HepG2 (cell line): Measurements from ENCODE around the gene PHF14. TPM values are rescaled to one million over a fixed set of nuclear protein-coding genes. Genes with fewer than 3 reads are reported as not detected.

ENCODE experiments used
- ADNP ChIP-seq: sonication (generic); formaldehyde crosslinking; IDR thresholded peaks from 2 replicates; pipeline ENCODE4 v1.4.0; 2020; ENCODE audit warnings: missing genetic modification reagents
- CBX5 ChIP-seq: sonication (generic); formaldehyde crosslinking; IDR thresholded peaks from 2 replicates; pipeline ENCODE4 v1.4.0; 2020; ENCODE audit warnings: missing genetic modification reagents, borderline replicate concordance
- GATA4 ChIP-seq: sonication (generic); IDR thresholded peaks from 2 replicates; pipeline ENCODE4 v1.6.1; 2016; ENCODE audit warnings: antibody characterized with exemption, low read depth, borderline replicate concordance
- NFKB2 ChIP-seq: sonication (generic); formaldehyde crosslinking; IDR thresholded peaks from 2 replicates; pipeline ENCODE4 v1.4.0; 2020; ENCODE audit warnings: missing genetic modification reagents, borderline replicate concordance
- TRIM24 ChIP-seq: sonication (generic); formaldehyde crosslinking; IDR thresholded peaks from 2 replicates; pipeline ENCODE4 v1.8.0; 2022; ENCODE audit warnings: mild to moderate bottlenecking, missing genetic modification reagents
- TSC22D2 ChIP-seq: sonication (generic); formaldehyde crosslinking; IDR thresholded peaks from 2 replicates; pipeline ENCODE4 v1.5.1; 2020; ENCODE audit warnings: missing genetic modification reagents, mild to moderate bottlenecking, borderline replicate concordance
- ZFAT ChIP-seq: sonication (generic); formaldehyde crosslinking; conservative IDR thresholded peaks from 2 replicates; pipeline ENCODE4 v1.8.1; 2023; ENCODE audit warnings: missing genetic modification reagents, inconsistent platforms
- ZFP90 ChIP-seq: sonication (generic); formaldehyde crosslinking; IDR thresholded peaks from 2 replicates; pipeline ENCODE4 v1.8.0; 2022; ENCODE audit warnings: missing genetic modification reagents, mild to moderate bottlenecking, inconsistent platforms, borderline replicate concordance
- ZNF660 ChIP-seq: sonication (generic); formaldehyde crosslinking; IDR thresholded peaks from 2 replicates; pipeline ENCODE4 v1.5.1; 2020; ENCODE audit warnings: mild to moderate bottlenecking, low read depth, missing genetic modification reagents, borderline replicate concordance
- polyA plus RNA-seq, 8 experiments: library from polyadenylated mRNA; depleted of rRNA in 3 of 8; stranded (reverse) in 7 of 8; unstranded in 1 of 8; fragments of >200 nt; fragmentation: Illumina TruSeq in 4 of 8; extraction: Trizol in 4 of 8; gene quantifications; 2 replicates each; pipeline versions ENCODE4 v1.2.1 to v1.2.3, GENCODE V29; 2011 to 2016; ENCODE audit warnings: low read depth in 4 of 8, missing spikeins in 1 of 8, mixed read lengths in 1 of 8; ENCODE audit not compliant: insufficient read depth in 1 of 8
- total RNA-seq, 5 experiments: library from RNA; depleted of rRNA; stranded (reverse); fragments of >200 nt; fragmentation: Illumina TruSeq; extraction: Trizol; gene quantifications; 2 replicates each; pipeline ENCODE4 v1.2.3, GENCODE V29; 2016; ENCODE audit warnings: low read depth in 1 of 5
- TF ChIP-seq, protein P1 (sequence below): sonication (generic); formaldehyde crosslinking; IDR thresholded peaks from 2 replicates; pipeline ENCODE4 v1.5.0; 2020; ENCODE audit warnings: mild to moderate bottlenecking, low read depth, missing genetic modification reagents, borderline replicate concordance
- TF ChIP-seq, protein P2 (sequence below): sonication (generic); formaldehyde crosslinking; IDR thresholded peaks from 2 replicates; pipeline ENCODE4 v1.8.1; 2023; ENCODE audit warnings: mild to moderate bottlenecking, inconsistent platforms, moderate library complexity, missing genetic modification reagents, borderline replicate concordance
- TF ChIP-seq, protein P3 (sequence below): sonication (generic); formaldehyde crosslinking; conservative IDR thresholded peaks from 2 replicates; pipeline ENCODE4 v1.4.0; 2020; ENCODE audit warnings: missing genetic modification reagents
- TF ChIP-seq, protein P4 (sequence below): IDR thresholded peaks from 2 replicates; pipeline ENCODE4 v1.6.1; 2016; ENCODE audit warnings: missing genetic modification reagents, missing compliant biosample characterization
- TF ChIP-seq, protein P5 (sequence below): sonication (generic); formaldehyde crosslinking; IDR thresholded peaks from 2 replicates; pipeline ENCODE4 v1.4.0; 2020; ENCODE audit warnings: missing genetic modification reagents
- TF ChIP-seq, protein P6 (sequence below): sonication (generic); formaldehyde crosslinking; IDR thresholded peaks from 2 replicates; pipeline ENCODE4 v1.4.0; 2020; ENCODE audit warnings: missing genetic modification reagents
- TF ChIP-seq, protein P7 (sequence below): sonication (generic); formaldehyde crosslinking; IDR thresholded peaks from 2 replicates; pipeline ENCODE4 v1.4.0; 2020; ENCODE audit warnings: missing genetic modification reagents

Gene PHF14
- total and polyA plus RNA-seq, 2 of the 13 experiments (the other 11 are each of a cell fraction or from before 2014, with no cell fraction given): 18.9 to 68.7 TPM

DNA sequence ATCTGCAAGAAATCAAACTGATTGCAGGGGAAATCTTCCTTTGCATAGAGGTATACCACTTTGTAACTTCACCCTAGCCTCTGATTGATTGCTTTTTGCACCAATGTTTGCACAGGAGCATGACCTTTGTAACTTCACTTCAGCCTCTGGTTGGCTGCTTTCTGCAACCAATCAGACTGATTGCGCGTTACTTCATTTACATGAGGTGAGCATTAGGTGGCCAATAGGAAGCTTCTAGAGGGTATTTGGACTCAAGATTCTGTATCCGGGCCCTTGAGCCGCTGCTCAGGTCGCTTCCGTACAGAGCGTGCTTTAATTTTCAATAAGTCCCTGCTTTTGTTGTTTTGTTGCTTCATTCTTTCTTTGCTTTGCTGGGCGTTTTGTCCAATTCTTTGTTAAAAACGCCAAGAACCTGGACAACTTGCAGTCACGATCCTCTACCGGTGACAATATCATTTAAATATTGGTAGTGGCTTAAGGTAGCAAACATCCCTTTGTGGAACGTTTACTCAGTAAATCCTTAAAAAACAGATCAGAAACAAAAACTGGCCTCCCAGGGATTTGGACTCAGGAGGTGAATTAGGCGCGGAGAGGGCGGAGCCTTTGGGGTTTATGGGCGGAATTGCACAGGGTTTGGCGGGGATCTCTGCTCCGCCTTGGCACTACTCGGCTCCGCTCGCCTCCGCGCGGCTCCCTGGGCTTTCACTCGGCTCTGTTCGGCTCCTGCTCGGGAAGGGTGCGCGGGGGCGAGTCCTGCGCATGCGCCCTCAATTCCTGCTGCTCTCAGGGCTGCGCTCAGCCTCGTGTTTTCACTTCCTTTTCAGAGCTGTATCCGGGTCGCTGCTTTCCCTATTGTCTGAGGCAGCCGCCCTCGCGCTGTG lies at the start of gene PHF14 (continued):
- TF ChIP-seq GATA4: peak; percentile 63; the same call in 1 of the 2 replicates
- TF ChIP-seq TSC22D2 (CRISPR knock-in tag): peak; percentile 31; the same call in 1 of the 2 replicates
- TF ChIP-seq TRIM24 (CRISPR knock-in tag): no peak
- TF ChIP-seq, protein P1, sequence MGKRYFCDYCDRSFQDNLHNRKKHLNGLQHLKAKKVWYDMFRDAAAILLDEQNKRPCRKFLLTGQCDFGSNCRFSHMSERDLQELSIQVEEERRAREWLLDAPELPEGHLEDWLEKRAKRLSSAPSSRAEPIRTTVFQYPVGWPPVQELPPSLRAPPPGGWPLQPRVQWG: no peak
- TF ChIP-seq, protein P2, sequence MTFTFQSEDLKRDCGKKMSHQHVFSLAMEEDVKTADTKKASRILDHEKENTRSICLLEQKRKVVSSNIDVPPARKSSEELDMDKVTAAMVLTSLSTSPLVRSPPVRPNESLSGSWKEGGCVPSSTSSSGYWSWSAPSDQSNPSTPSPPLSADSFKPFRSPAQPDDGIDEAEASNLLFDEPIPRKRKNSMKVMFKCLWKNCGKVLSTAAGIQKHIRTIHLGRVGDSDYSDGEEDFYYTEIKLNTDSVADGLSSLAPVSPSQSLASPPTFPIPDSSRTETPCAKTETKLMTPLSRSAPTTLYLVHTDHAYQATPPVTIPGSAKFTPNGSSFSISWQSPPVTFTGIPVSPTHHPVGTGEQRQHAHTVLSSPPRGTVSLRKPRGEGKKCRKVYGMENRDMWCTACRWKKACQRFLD (CRISPR knock-in tag): no peak
- no peak for TF ChIP-seq ZFP90 (CRISPR knock-in tag)
- TF ChIP-seq, protein P3, sequence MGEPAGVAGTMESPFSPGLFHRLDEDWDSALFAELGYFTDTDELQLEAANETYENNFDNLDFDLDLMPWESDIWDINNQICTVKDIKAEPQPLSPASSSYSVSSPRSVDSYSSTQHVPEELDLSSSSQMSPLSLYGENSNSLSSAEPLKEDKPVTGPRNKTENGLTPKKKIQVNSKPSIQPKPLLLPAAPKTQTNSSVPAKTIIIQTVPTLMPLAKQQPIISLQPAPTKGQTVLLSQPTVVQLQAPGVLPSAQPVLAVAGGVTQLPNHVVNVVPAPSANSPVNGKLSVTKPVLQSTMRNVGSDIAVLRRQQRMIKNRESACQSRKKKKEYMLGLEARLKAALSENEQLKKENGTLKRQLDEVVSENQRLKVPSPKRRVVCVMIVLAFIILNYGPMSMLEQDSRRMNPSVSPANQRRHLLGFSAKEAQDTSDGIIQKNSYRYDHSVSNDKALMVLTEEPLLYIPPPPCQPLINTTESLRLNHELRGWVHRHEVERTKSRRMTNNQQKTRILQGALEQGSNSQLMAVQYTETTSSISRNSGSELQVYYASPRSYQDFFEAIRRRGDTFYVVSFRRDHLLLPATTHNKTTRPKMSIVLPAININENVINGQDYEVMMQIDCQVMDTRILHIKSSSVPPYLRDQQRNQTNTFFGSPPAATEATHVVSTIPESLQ (CRISPR knock-in tag): 0 out of 2 replicates have a peak, but pooled peaks have one; percentile 58
- TF ChIP-seq, protein P4, sequence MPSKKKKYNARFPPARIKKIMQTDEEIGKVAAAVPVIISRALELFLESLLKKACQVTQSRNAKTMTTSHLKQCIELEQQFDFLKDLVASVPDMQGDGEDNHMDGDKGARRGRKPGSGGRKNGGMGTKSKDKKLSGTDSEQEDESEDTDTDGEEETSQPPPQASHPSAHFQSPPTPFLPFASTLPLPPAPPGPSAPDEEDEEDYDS (CRISPR knock-in tag): peak; percentile 97
- no peak for TF ChIP-seq ZFAT (CRISPR knock-in tag)
- TF ChIP-seq, protein P5, sequence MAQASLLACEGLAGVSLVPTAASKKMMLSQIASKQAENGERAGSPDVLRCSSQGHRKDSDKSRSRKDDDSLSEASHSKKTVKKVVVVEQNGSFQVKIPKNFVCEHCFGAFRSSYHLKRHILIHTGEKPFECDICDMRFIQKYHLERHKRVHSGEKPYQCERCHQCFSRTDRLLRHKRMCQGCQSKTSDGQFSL (CRISPR knock-in tag): no peak
- no peak for TF ChIP-seq CBX5 (CRISPR knock-in tag)
- TF ChIP-seq ADNP (CRISPR knock-in tag): no peak
- no peak for TF ChIP-seq ZNF660 (CRISPR knock-in tag)
- TF ChIP-seq NFKB2 (CRISPR knock-in tag): no peak
- TF ChIP-seq, protein P6, sequence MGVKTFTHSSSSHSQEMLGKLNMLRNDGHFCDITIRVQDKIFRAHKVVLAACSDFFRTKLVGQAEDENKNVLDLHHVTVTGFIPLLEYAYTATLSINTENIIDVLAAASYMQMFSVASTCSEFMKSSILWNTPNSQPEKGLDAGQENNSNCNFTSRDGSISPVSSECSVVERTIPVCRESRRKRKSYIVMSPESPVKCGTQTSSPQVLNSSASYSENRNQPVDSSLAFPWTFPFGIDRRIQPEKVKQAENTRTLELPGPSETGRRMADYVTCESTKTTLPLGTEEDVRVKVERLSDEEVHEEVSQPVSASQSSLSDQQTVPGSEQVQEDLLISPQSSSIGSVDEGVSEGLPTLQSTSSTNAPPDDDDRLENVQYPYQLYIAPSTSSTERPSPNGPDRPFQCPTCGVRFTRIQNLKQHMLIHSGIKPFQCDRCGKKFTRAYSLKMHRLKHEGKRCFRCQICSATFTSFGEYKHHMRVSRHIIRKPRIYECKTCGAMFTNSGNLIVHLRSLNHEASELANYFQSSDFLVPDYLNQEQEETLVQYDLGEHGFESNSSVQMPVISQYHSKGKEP (CRISPR knock-in tag): 0 out of 2 replicates have a peak, but pooled peaks have one; percentile 35
- TF ChIP-seq, protein P7, sequence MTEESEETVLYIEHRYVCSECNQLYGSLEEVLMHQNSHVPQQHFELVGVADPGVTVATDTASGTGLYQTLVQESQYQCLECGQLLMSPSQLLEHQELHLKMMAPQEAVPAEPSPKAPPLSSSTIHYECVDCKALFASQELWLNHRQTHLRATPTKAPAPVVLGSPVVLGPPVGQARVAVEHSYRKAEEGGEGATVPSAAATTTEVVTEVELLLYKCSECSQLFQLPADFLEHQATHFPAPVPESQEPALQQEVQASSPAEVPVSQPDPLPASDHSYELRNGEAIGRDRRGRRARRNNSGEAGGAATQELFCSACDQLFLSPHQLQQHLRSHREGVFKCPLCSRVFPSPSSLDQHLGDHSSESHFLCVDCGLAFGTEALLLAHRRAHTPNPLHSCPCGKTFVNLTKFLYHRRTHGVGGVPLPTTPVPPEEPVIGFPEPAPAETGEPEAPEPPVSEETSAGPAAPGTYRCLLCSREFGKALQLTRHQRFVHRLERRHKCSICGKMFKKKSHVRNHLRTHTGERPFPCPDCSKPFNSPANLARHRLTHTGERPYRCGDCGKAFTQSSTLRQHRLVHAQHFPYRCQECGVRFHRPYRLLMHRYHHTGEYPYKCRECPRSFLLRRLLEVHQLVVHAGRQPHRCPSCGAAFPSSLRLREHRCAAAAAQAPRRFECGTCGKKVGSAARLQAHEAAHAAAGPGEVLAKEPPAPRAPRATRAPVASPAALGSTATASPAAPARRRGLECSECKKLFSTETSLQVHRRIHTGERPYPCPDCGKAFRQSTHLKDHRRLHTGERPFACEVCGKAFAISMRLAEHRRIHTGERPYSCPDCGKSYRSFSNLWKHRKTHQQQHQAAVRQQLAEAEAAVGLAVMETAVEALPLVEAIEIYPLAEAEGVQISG: no peak; the same call in 1 of the 2 replicates
